C4-2B (cell line): ENCODE data around the gene KSR2.

Experiments used
- H3K27ac ChIP-seq: fragments of 450-650 bp; 2 replicates; pipeline ENCODE4 v1.5.1; 2017
- CTCF ChIP-seq: fragments of 450-650 bp; conservative IDR thresholded peaks from 2 replicates; pipeline ENCODE4 v1.5.1; 2017; ENCODE audit warnings: mild to moderate bottlenecking
- ZFX ChIP-seq: fragments of 450-650 bp; IDR thresholded peaks from 2 replicates; pipeline ENCODE4 v1.6.1; 2017

Gene KSR2

GRCh38 chr12:117498880-117499279, 469.9 kb downstream of the KSR2 start:
- no peak overlapping the region for H3K27ac ChIP-seq
- TF ChIP-seq CTCF (no peak), ZFX (no peak)

GRCh38 chr12:117498256-117498655, 470.5 kb downstream of the KSR2 start:
- H3K27ac ChIP-seq: no peak overlapping the region
- TF ChIP-seq CTCF: no peak
- TF ChIP-seq ZFX: no peak

- no peak for TF ChIP-seq ZFX
- TF ChIP-seq CTCF: no peak
- H3K27ac ChIP-seq: no peak overlapping the region
These were observed 471.4 kb downstream of the KSR2 start for GRCh38 chr12:117497407-117497806.

- no peak overlapping the region; the same call in 1 of the 2 replicates for H3K27ac ChIP-seq
- TF ChIP-seq CTCF (no peak), ZFX (no peak)
These were observed 473.7 kb downstream of the KSR2 start for GRCh38 chr12:117494833-117495655.

- TF ChIP-seq ZFX (no peak), CTCF (no peak)
- H3K27ac ChIP-seq: no peak overlapping the region
These were observed 477.1 kb downstream of the KSR2 start for GRCh38 chr12:117491711-117492110.

GRCh38 chr12:117490130-117490529, 478.7 kb downstream of the KSR2 start:
- TF ChIP-seq CTCF (no peak), ZFX (no peak)
- no peak overlapping the region for H3K27ac ChIP-seq

GRCh38 chr12:117489671-117490070, 479.1 kb downstream of the KSR2 start:
- TF ChIP-seq CTCF (no peak), ZFX (no peak)
- no peak overlapping the region for H3K27ac ChIP-seq
